GM20431 (cell line): ENCODE measurements around the gene SMURF2.
"Not testable (repeated sequence)": the region's sequence is repeated elsewhere in the genome, so short reads cannot be mapped to it uniquely, and the experiment has no call there.

Experiments
- in situ Hi-C: fragments of 300-500 bp; cut with MseI, MboI; formaldehyde crosslinking; loops from one replicate; pipeline ENCODE4 v1.15.0; 2020; ENCODE audit warnings: low sequenced_read_pairs; ENCODE audit not compliant: unreplicated experiment

SMURF2 gene

DNA sequence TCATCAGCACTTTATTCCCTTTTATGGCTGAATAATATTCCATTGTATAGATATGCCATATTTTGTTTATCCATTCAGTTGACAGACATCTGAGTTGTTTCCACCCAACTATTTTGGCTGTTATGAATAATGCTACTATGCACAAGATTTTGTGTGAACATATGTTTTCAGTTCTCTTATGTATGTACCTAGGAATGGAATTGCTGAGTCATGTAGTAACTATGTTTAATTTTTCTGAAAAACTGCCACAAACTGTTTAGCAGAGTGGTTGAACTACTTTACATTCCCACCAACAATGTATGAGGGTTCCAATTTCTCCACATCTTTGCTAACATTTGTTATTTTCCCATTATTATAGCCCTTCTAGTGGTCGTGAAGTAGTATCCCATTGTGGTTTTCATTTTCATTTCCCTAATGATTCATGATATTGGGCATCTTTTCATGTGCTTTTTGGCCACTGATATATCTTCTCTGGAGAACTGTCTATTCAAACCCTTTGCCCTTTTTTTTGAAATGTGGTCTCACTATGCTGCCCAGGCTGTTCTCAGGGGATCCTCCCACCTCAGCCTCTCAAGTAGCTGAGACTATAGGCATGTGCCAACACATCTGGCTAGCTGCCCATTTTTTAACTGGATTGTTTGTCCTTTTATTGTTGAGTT is 26.3 kb downstream of the SMURF2 start:
- in situ Hi-C loops = no loop called here

DNA sequence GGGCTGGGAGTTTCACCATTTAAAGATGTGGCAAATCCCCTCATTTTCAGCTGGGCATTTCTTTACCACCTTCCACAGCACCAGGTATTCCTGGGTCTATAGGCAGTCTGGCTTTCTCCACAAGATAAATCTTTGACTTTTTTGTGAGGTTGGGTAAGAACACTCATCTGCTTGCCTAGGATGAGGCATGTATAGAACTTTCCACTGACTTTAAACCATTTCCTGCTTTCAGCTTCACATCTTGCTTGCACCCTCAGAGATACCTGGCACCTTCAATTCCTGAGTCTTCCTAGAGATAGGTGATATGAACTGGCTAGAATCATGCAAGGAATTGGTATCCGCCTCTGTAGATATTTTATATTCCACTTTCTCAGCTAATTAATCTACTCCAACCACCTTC is 27.9 kb downstream of the SMURF2 start:
- in situ Hi-C loops = no loop called here

DNA sequence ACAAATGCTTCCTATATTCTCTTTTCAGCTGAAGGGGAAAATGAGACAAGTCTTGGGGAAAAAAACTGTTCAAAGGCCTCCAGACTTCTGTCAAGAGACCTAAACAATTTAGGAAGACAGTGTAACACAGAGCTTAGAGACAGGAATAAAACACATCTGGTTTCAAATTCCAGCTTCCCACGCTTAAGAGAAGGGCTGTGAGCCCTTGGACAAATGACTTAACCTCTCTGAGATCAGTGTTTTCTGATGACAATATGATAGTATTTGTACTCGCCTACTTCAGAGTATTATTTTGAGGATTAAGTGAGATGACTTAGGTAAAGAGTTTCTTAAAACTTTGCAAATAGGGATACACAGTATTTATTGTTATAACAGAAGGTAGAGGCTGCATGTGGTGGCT is 29.5 kb downstream of the SMURF2 start:
- in situ Hi-C loops = no loop called here

DNA sequence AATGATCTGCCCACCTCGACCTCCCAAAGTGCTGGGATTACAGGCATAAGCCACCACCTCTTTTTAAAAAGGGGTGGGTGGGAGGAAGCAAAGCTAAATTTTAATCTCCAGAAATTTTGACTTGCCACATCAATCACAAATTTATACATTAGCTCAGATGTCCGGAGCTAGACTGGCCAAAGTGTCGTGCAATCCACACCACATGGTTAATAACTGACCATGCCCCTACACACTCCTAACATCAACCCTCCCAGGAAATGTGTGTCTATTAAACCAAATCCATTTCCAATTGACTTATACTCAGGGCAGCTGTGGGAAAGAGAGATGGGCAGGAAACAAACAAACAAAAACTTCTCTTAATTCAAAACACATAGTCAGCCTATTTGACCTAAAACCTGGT is 29.9 kb downstream of the SMURF2 start:
- in situ Hi-C loops = no loop called here

DNA sequence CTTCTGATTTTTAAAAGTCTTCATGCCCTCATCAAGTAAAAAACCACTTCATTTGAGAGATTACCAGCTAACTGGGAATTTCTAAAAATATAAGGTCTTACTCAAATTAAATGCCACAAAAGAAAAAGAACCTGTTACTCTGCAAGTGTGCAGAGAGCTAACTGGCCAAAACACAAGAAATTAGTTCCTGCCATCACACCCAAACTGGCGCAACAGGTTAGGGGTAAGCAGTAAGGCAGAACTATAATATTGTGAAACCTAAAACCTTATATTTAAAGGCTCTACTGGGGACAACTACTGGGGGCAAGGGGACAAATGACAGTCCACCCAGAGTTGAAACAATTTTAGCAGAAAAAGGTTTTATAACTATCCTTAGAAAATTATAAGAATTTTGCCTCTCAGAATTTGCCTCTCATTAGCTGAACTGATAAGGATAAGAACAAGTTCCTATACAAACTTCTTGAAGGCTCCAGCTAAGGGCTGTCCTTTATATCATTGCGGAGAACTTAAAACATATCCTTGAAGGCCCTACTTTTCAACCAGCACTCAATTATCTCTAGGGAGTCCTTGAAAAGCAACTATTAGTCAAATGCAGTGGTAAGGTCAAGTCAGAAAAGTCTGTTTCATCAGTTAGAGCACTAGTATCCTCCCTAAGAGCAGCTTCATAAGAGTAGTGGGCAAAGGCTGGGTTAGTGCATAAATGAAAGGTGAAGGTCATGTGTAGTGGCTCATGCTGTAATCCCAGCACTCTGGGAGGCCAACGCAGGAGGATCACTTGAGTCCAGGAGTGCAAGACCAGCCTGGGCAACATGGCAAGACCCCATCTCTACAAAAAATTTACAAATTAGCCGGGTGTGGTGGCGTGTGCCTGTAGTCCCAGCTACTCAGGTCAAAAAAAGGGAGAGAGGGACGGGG is 31.5 kb downstream of the SMURF2 start:
- in situ Hi-C loops = no loop called here

DNA sequence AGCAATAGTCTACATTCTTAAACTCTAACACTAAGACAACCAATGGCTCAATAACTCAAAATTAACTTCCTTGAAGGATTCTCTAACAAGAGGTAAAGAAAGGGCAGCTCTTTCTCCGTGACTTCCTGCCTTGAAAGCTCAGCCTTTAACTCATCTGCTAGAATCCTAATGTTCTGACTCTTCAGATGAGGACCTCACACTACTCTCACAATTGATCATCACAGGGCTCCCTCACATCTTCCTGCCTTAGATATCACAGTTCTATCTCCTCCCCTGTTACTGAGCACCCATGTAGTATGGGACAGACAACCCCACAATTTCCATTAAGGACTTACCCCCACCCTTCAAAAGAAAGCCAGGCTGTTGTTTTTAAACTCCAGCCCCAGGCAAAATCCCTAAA is 33.5 kb downstream of the SMURF2 start:
- in situ Hi-C loops = no loop called here

DNA sequence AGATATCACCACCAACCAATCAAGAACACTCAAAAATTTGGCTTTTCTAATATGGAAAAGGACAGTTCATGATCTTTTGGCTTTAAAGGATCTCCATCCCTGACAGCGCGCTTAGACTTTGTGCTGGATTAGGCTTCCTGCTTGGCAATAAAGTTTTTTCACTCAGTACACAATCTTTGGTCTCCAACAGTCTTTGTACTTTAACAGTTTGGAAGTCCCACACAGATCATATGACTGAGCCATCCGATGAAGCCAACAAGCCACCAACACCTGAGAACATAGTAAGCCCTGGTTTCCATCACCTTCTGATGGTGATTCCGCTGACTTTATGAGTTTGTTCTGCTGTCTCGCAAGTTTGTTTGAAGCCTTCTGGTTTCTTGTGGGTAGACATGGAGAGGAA is 34.3 kb downstream of the SMURF2 start:
- in situ Hi-C loops = no loop called here

DNA sequence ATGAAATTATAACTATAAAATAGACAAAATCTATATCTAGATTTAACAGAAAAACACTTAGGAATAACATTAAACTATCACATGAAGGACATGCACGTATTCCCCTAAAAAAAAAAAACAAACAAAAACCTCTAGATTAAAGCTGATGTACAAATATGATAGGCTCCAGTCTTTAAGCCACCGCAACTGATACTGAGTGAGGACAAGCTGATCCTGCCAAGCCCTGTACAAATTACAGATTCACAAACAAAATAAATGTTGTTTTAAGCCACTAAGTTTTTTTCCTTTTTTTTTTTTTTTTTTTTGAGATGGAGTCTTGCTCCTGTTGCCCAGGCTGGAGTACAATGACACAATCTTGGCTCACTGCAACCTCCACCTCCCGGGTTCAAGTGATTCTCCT is 35.3 kb downstream of the SMURF2 start:
- in situ Hi-C loops = no loop called here

DNA sequence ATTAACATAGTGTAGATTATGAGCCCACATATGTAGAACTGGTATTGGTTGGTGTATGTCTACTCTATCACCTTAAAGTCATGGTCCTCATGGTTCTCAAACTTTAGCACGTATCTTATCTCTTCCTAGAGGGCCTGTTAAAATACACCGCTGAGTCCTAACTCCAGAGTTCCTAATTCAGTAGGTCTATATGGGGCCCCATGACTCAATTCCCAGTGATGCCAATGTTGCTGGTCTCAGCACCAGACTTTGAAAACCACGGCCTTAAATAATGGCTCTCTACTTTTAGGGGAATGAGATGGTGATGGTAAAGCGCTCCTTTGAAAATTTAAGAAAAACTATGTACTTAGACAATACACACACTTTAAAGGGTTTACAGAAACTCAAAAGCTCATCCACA is 36.6 kb downstream of the SMURF2 start:
- in situ Hi-C loops = no loop called here

DNA sequence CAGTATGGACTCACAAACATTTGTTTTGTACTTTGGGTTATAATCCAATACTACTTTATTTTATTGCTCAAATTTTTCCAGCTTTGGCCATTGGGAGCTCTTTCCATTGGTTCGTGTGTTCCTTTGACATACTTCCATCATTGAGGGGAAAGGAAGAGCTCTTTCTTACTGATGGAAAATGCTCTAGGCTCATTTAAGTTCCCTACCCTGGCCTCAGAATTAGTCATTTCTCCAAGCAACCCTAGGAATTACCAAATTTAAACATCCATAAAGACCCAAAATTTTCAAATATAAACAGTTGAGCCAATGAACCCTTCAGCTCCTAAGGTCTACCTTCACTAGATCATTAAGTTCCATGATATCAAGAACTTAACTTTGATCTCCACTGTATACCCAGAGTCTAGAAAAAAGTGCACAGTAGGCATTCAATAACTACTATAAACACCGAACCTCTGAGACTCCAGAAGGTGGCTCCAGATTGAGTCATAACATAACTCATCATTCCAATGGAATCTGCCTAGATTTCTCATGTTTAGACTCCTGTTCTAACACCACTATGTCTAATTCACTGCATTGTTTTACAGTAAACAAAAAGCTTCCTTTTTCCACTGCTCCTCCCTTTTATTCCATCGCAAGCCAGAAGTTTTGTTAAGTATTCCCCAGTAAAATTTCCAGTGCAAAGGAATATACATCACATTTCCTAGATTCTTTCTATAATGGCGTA is 39.0 kb downstream of the SMURF2 start:
- in situ Hi-C loops = no loop called here

DNA sequence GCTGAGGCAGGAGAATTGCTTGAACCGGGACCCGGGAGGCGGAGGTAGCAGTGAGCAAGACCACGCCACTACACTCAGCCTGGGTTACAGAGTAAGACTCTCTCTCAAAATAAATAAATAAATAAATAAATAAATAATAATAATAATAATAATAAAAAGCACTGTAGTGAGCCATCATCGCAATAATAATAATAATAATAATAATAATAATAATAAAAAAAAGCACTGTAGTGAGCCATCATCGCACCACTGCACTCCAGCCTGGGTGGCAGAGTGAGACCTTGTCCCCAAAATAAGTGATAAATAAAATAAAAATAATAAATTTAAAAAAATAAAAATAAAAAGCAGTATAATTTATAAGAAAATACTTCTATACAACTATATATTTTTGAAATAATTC is 40.3 kb downstream of the SMURF2 start:
- in situ Hi-C loops = no loop called here

DNA sequence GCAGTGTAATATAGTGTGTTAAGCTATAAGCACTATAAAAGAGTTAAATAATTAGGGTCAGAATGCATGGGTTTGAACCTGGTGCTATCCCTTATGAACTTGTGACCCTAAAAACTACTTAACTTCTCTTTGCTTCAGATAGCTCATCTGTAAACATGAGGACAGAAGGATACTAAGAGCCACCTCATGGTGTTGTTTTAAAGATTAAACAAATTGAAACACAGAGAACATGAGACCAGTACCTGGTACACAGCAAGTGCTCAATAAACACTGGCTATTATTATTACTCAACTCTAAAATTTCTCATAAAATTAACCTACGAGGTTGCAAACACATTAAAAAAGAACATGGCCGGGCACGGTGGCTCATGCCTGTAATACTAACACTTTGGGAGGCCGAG is 43.3 kb downstream of the SMURF2 start:
- in situ Hi-C loops = no loop called here

DNA sequence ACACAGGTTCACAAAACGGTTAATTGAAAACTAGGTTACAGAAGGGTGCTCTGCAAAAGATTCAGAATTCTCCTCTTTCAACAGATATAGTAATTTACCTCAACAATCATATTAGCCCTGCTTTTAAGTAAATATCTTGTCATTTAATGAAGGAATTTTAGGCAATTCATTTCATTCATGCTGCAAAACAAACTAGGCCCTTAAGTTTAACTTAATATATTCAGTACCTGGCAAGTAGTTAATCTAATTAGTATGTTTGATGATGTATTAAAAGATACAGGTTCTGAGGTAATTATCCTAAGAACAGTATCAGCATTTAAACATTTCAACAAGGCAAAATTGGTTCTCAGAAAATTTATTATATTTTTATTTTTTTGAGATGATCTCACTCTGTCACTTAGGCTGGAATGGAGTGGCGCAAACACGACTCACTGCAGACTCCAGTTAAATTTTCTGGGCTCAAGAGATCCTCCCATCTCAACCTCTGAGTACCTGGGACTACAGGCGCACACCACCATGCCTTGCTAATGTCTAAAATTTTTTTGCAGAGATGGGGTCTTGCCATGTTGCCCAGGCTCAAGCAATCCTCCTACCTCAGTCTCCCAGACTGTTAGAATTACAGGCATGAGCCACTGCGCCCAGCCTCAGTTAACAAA is 44.9 kb downstream of the SMURF2 start:
- in situ Hi-C loops = no loop called here

DNA sequence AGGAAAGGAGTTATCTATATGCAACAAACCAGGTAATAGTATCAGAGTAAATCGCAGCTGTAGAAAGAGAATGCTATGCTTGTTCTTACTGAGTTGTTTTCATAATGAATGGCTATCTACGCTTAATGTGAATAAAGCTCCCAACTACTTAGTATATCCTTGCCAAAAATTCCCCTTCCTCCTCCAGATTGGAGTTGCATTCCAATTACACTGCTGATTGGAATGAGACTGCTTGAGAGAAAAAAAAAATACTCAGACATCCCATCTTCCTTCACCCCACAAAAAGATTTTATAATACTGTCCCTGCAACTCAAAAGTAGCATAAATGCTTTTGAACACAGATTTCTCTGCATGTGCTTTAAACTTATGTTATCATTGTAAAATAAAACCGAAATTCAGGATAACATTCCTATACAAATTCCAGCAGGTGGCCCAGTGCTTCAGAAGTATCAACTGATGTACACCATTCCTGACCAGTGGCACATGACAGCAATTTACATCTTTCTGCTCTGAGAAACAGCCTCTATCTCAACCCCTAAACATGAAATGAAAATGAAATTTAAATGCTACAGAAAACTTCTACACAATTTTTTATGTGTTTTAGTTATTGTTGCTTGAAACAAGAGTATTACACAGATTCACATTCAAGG is 47.0 kb downstream of the SMURF2 start:
- in situ Hi-C loops = no loop called here

DNA sequence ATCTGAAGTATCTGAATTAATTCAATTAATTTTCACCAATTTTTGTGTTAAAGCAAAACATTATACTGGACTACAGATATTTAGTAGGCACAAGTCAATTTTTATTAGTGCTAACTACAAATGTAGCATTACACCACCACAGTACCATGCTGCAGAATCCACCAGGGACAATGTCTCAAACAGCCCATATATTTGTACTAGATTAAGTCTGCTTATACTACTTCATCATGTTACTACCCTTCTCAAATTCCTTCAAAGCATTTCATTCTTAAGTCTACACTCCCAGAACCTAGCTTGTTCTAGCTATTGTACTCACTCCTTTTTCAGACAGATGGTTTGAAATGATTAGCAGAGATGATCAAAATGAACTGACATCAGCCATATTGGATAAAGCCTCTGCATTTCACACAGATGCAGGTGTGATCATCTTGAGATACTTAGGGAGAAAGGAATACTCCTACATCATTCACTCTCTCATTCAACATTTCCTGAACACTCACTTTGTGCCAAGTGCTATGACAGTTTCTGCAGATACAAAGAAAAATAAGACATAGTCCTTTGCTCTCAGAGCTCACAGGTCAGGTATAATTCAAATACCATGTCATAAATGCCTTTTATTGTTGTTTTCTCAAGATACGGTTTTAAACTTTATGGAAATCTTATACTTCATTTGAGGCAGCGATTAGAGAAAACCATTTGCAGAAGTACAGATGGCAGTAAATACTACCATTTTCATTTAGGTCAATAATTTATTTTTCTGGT is 47.7 kb downstream of the SMURF2 start:
- in situ Hi-C loops = no loop called here

DNA sequence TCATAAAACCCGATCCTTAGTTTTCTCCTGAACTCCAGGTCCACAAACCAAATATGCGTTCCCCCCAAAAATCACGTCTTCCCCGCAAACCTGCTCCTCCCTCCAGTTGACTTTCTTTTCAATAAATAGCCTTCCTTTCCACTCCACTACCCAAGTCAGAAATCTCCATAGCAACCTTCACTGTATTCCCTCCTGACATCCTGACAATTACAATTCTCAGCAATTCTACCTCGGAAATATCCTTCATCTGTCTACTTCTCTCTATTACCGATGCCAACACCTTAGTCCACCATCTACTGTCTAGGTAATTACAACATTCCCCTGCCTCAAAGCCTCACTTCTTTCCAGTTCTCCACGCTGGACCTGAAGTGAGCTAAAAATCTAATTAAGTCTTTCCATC is 50.7 kb downstream of the SMURF2 start:
- in situ Hi-C loops = no loop called here

DNA sequence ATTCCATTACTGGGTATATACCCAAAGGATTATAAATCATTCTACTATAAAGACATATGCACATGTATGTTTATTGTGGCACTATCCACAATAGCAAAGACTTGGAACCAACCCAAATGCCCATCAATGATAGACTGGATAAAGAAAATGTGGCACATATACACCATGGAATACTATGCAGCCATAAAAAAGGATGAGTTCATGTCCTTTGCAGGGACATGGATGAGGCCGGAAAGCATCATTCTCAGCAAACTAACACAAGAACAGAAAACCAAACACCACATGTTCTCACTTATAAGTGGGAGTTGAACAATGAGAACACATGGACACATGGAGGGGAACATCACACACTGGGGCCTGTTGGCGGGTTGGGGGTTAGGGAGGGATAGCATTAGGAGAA is 51.9 kb downstream of the SMURF2 start:
- in situ Hi-C loops = not testable (repeated sequence)

DNA sequence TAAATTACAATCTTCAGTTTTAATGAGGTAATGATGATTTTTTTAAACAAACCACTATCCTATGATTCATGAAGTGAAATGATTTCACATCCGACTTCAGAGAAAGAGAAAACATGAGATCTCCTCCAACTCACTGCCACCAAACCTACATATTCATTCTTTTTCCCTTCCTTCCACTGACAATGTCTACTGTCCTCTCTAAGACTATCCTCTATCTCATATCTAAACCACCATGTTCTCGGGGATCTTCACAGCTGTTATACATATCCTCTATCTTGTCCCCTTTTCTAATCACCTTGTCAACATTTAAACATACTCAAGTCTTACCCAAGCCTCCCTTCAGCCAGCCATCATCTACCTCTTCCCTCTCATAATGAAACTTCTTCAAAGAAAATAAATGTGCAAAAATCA is 53.5 kb downstream of the SMURF2 start:
- in situ Hi-C loops = no loop called here

DNA sequence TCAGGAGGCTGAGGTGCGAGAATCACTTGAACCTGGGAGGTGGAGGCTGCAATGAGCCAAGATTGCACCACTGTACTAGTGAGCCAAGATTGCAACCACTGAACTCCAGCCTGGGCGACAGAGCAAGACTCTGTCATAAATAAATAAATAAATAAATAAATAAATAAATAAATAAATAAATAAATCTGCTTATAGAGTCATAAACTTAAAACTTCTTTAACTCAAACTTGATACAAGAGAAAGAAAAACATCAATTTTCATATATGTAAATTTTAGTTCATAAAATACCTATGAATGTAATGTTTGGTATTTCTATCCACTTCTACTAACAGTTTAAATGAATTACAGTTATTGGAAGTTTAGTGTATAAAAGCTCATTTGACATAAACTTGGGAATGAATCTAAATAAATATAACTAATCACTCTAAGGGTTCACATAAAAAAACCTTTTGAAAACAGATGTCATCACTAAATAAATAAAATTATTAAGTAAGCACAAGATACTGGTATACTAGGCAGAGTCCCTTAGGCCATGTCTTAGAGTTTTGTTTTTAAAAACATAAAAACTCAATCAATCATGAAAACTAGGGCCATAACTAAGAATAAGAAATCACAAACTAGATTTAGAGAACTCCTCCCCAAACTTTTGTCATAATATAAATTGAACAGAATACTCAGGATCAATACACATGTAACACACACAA is 54.1 kb downstream of the SMURF2 start:
- in situ Hi-C loops = no loop called here
